ENCODE results near the gene CCL19. TPM values are rescaled to one million over a fixed set of nuclear protein-coding genes. Genes with fewer than 3 reads are reported as not detected.

The CCL19 gene
- polyA plus RNA-seq, 1 of the 3 experiments (the other 2 are of a cell fraction), result not detected

DNA sequence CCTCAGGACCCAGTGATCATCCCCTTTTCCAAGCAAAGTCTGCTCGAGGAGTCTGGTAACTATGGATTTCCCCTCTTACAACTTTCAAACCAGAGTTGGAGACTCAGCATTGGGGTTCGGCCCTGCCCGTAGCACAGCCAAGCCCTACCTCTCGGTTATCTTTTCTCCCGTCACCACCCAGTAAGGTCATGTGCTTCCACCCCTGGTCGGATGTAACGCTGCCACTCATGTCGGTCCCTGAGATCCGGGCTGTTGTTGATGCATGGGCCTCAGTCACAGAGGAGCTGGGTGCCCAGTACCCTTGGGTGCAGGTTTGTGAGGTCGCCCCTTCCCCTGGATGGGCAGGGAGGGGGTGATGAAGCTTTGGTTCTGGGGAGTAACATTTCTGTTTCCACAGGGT is 43.4 kb downstream of the CCL19 start:
- ChIA-PET CTCF (interaction anchor here (1.2 to 14.1 kb wide), 8 partner anchors 9 to 55 kb away, joined by 3 to 152 read pairs (median 6); partner anchors contain the start of genes CCL27 and SIGMAR1), POLR2A (interaction anchor here (0.6 to 1.3 kb wide), 2 partner anchors 17 to 18 kb away, joined by 3 to 5 read pairs; no protein-coding TSS in a partner anchor)
- no peak for DNase-seq
- 88% methylated on average over 10 of the region's 10 CpGs for WGBS (ENCODE audit: low lambda C conversion rate)
- TF ChIP-seq RXRA (IDR thresholded peaks at IDR 0.05; ENCODE audit: borderline replicate concordance, low read depth) (no peak), MXI1 (IDR thresholded peaks at IDR 0.05; ENCODE audit: low read depth, low read length) (no peak), SIN3A (IDR thresholded peaks at IDR 0.05; ENCODE audit: borderline replicate concordance, low read depth, low read length) (no peak), MEF2A (IDR thresholded peaks at IDR 0.05; ENCODE audit: borderline replicate concordance, low read depth) (no peak), EZH2phosphoT487 (IDR thresholded peaks at IDR 0.05; ENCODE audit: borderline replicate concordance, low read depth) (no peak), JUND (IDR thresholded peaks at IDR 0.05) (no peak)
- Histone ChIP-seq H3K4me3 (ENCODE audit: low read depth in 2 of 2, low read length in 1 of 2) (peak overlapping the region; percentile 77 to 84), H3F3A (replicated peaks; ENCODE audit: insufficient read depth) (peaks cover 8% of the 10 kb centered on the region), H3K9me3 (no peaks in the 10 kb centered on the region), H3K79me2 (ENCODE audit: insufficient read depth) (peaks cover 14% of the 10 kb centered on the region; the same call in 1 of the 2 replicates), H2AFZ (ENCODE audit: low read depth) (no peak overlapping the region), H3K9ac (peak overlapping the region; percentile 82; the same call in 1 of the 2 replicates), H3K4me2 (peak overlapping the region; percentile 96), H4K20me1 (ENCODE audit: insufficient read depth) (no peaks in the 10 kb centered on the region), H3K4me1 (ENCODE audit: control insufficient read depth in 1 of 2, insufficient read depth in 2 of 2, low read depth in 1 of 2, low read length in 1 of 2) (peaks cover 7 to 59% of the 10 kb centered on the region in 2 experiments; a peak in 3 of 4 replicates), H3K36me3 (replicated peaks in 1 of 2; ENCODE audit: control insufficient read depth in 1 of 2, insufficient read depth in 2 of 2, low read length in 1 of 2) (peaks cover 13 to 19% of the 10 kb centered on the region in 2 experiments), H3K27me3 (ENCODE audit: insufficient read depth) (no peaks in the 10 kb centered on the region), H3K27ac (ENCODE audit: low read depth in 2 of 2, low read length in 1 of 2) (peak overlapping the region; percentile 66 to 95; a peak in 1 of 4 replicates), H3K9me2 (no peaks in the 10 kb centered on the region)

GRCh38 chr9:34647084-34647403 is 44.0 kb downstream of the CCL19 start:
- DNase-seq, result no peak
- no CpG with 5 or more reads among the region's 8 CpGs for WGBS (ENCODE audit: low lambda C conversion rate)

More at GRCh38 chr9:34647084-34647403, 44.0 kb downstream of the CCL19 start:
- H3K4me1 ChIP-seq (ENCODE audit: control insufficient read depth in 1 of 2, insufficient read depth in 2 of 2, low read depth in 1 of 2, low read length in 1 of 2), result peaks cover 3 to 53% of the 10 kb centered on the region in 2 experiments; a peak in 2 of 4 replicates
- H3K9me3 ChIP-seq, result no peaks in the 10 kb centered on the region
- peak overlapping the region; percentile 96 for H2AFZ ChIP-seq (ENCODE audit: low read depth)
- peak overlapping the region; percentile 77 to 84 for H3K4me3 ChIP-seq (ENCODE audit: low read depth in 2 of 2, low read length in 1 of 2)
- ChIA-PET CTCF (interaction anchor here (0.9 to 14.1 kb wide), 15 partner anchors 8 to 243 kb away, joined by 3 to 152 read pairs (median 5); partner anchors contain the start of genes ARID3C, CCL27 and SIGMAR1), POLR2A (interaction anchor here (0.6 to 1.9 kb wide), 6 partner anchors 9 to 347 kb away, joined by 3 to 22 read pairs (median 3); partner anchors contain the start of gene SIGMAR1)
- TF ChIP-seq SIN3A (IDR thresholded peaks at IDR 0.05; ENCODE audit: borderline replicate concordance, low read depth, low read length) (no peak), MEF2A (IDR thresholded peaks at IDR 0.05; ENCODE audit: borderline replicate concordance, low read depth) (no peak), RCOR1 (IDR thresholded peaks at IDR 0.05; ENCODE audit: low read length) (no peak)
- TF ChIP-seq, protein P1, sequence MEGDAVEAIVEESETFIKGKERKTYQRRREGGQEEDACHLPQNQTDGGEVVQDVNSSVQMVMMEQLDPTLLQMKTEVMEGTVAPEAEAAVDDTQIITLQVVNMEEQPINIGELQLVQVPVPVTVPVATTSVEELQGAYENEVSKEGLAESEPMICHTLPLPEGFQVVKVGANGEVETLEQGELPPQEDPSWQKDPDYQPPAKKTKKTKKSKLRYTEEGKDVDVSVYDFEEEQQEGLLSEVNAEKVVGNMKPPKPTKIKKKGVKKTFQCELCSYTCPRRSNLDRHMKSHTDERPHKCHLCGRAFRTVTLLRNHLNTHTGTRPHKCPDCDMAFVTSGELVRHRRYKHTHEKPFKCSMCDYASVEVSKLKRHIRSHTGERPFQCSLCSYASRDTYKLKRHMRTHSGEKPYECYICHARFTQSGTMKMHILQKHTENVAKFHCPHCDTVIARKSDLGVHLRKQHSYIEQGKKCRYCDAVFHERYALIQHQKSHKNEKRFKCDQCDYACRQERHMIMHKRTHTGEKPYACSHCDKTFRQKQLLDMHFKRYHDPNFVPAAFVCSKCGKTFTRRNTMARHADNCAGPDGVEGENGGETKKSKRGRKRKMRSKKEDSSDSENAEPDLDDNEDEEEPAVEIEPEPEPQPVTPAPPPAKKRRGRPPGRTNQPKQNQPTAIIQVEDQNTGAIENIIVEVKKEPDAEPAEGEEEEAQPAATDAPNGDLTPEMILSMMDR (IDR thresholded peaks at IDR 0.05), result no peak
- H3K9ac ChIP-seq, result peak overlapping the region; percentile 82
- no peaks in the 10 kb centered on the region for H4K20me1 ChIP-seq (ENCODE audit: insufficient read depth)
- peaks cover 13 to 19% of the 10 kb centered on the region in 2 experiments for H3K36me3 ChIP-seq (replicated peaks in 1 of 2; ENCODE audit: control insufficient read depth in 1 of 2, insufficient read depth in 2 of 2, low read length in 1 of 2)
- peaks cover 14% of the 10 kb centered on the region; the same call in 1 of the 2 replicates for H3K79me2 ChIP-seq (ENCODE audit: insufficient read depth)
- H3K27ac ChIP-seq (ENCODE audit: low read depth in 2 of 2, low read length in 1 of 2), result peak overlapping the region; percentile 66 to 95
- H3K27me3 ChIP-seq (ENCODE audit: insufficient read depth), result no peaks in the 10 kb centered on the region
- H3K4me2 ChIP-seq, result peak overlapping the region; percentile 96
- H3F3A ChIP-seq (replicated peaks; ENCODE audit: insufficient read depth), result peaks cover 9% of the 10 kb centered on the region
- H3K9me2 ChIP-seq, result no peaks in the 10 kb centered on the region

Measured in SK-N-SH (cell line).